OCI-LY7 (cell line): ENCODE data around the gene TRDN. TPM values are rescaled to one million over a fixed set of nuclear protein-coding genes. Genes with fewer than 3 reads are reported as not detected.

Source experiments
- BruUV-seq: library from RNA; stranded (reverse); fragments of 400-500 nt; replicated peaks from 2 replicates; lab custom pipeline; 2021; lab: Mats Ljungman, UMichigan
- CTCF ChIA-PET: fragments of 300-600 bp; sonication (Branson Sonifier 250); formaldehyde crosslinking; loops from one replicate; lab custom pipeline; 2022; ENCODE audit warnings: antibody characterized with exemption; ENCODE audit not compliant: unreplicated experiment; lab: Charles Lee
- POLR2A ChIA-PET: fragments of 300-600 bp; sonication (Branson Sonifier 250); formaldehyde crosslinking; loops from one replicate; lab custom pipeline; 2022; ENCODE audit warnings: antibody characterized with exemption; lab: Charles Lee
- DNase-seq: peaks from one replicate; pipeline ENCODE4 v3.0.0-alpha.2; 2015; ENCODE audit warnings: low spot score
- H2AFZ ChIP-seq: fragments of 200-600 bp; sonication (generic), shearing (Covaris generic); 2 replicates; pipeline ENCODE4 v1.6.1; 2014; ENCODE audit warnings: mild to moderate bottlenecking, antibody characterized with exemption, low read length, moderate library complexity
- H3K27ac ChIP-seq: fragments of 200-600 bp; sonication (generic); 2 replicates; pipeline ENCODE4 v1.5.1; 2014; ENCODE audit warnings: mixed run types, low read depth, mild to moderate bottlenecking, moderate library complexity, low read length, inconsistent platforms; ENCODE audit not compliant: poor library complexity, severe bottlenecking
- H3K36me3 ChIP-seq: fragments of 200-600 bp; sonication (generic); 2 replicates; pipeline ENCODE4 v1.6.1; 2014; ENCODE audit warnings: mild to moderate bottlenecking, antibody characterized with exemption, low read length, moderate library complexity, mixed read lengths; ENCODE audit not compliant: insufficient read depth
- H3K4me1 ChIP-seq: fragments of 200-600 bp; sonication (generic); 2 replicates; pipeline ENCODE4 v1.5.1; 2014; ENCODE audit warnings: mild to moderate bottlenecking, low read length; ENCODE audit not compliant: insufficient read depth, poor library complexity, severe bottlenecking
- H3K4me2 ChIP-seq: fragments of 200-600 bp; sonication (generic); 2 replicates; pipeline ENCODE4 v1.6.1; 2014; ENCODE audit warnings: mild to moderate bottlenecking, low read length
- H3K4me3 ChIP-seq: fragments of 200-600 bp; sonication (generic); 2 replicates; pipeline ENCODE4 v1.5.1; 2014; ENCODE audit warnings: mild to moderate bottlenecking, low read depth, low read length; ENCODE audit not compliant: poor library complexity, severe bottlenecking
- H3K79me2 ChIP-seq: fragments of 200-600 bp; sonication (generic); 2 replicates; pipeline ENCODE4 v1.6.1; 2016; ENCODE audit warnings: low read depth, mild to moderate bottlenecking, low read length, moderate library complexity, mixed read lengths; ENCODE audit not compliant: insufficient read depth
- H3K9me2 ChIP-seq: fragments of 200-600 bp; sonication (generic); 2 replicates; pipeline ENCODE4 v1.6.1; 2016; ENCODE audit warnings: mild to moderate bottlenecking, low read length, mixed read lengths; ENCODE audit not compliant: insufficient read depth
- H3K9me3 ChIP-seq: fragments of 200-600 bp; sonication (generic); 2 replicates; pipeline ENCODE4 v1.6.1; 2014; ENCODE audit warnings: mild to moderate bottlenecking, mixed run types, low read length, mixed read lengths
- H4K20me1 ChIP-seq: fragments of 200-600 bp; sonication (generic); 2 replicates; pipeline ENCODE4 v1.6.1; 2014; ENCODE audit warnings: mild to moderate bottlenecking, antibody characterized with exemption, low read length, moderate library complexity, mixed read lengths; ENCODE audit not compliant: insufficient read depth
- CTCF ChIP-seq: fragments of 200-600 bp; sonication (generic); conservative IDR thresholded peaks from 2 replicates; pipeline ENCODE4 v1.5.1; 2014; ENCODE audit warnings: mild to moderate bottlenecking, antibody characterized with exemption, low read length, moderate library complexity, mixed read lengths
- EZH2phosphoT487 ChIP-seq: fragments of 200-600 bp; sonication (generic); IDR thresholded peaks from 2 replicates; pipeline ENCODE4 v1.6.1; 2018; ENCODE audit warnings: low read depth, borderline replicate concordance, mild to moderate bottlenecking, mixed run types, antibody characterized with exemption, low read length, moderate library complexity, mixed read lengths
- intact Hi-C: fragments of 100-400 bp; cut with micrococcal nuclease; formaldehyde crosslinking; loops from one replicate; pipeline ENCODE4 v1.10.0; 2022; ENCODE audit not compliant: unreplicated experiment
- total RNA-seq, 2 experiments: library from RNA; depleted of rRNA in 1 of 2; stranded (reverse); fragments of >200 nt in 1 of 2; shearing (Covaris generic) in 1 of 2; gene quantifications; 2 replicates each; pipeline ENCODE4 v1.2.3, GENCODE V29; 2014 to 2022

Gene TRDN
- total RNA-seq, 2 experiments from 2014 or later = not detected

DNA sequence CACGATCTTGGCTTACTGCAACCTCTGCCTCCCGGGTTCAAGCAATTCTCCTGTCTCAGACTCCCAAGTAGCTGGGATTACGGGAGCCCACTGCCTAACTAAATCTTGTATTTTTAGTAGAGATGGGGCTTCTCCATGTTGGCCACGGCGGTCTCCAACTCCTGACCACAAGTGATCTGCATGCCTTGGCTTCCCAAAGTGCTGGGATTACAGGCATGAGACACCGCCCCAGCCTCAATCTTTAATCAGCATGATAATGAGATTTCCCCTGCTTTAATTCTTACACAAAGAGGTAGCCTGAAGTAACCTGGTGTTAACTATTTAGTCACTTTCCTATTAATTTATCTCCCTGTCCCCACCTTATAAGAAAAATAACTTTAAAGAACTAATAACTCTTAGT is 31.3 kb upstream of the TRDN start:
- Histone ChIP-seq H3K4me1 (no peaks in the 10 kb centered on the region), H3K4me3 (no peak overlapping the region), H2AFZ (no peak overlapping the region), H4K20me1 (no peaks in the 10 kb centered on the region), H3K9me3 (no peaks in the 10 kb centered on the region), H3K9me2 (no peaks in the 10 kb centered on the region), H3K4me2 (no peak overlapping the region), H3K36me3 (no peaks in the 10 kb centered on the region), H3K27ac (no peak overlapping the region), H3K79me2 (no peaks in the 10 kb centered on the region)
- TF ChIP-seq EZH2phosphoT487 (no peak), CTCF (no peak)
- POLR2A ChIA-PET = no interaction called here
- intact Hi-C loops = no loop called here
- no TSS peak for BruUV-seq
- DNase-seq = no peak
- CTCF ChIA-PET = no interaction called here

GRCh38 chr6:123663436-123663835 is 26.7 kb upstream of the TRDN start:
- TF ChIP-seq CTCF = no peak
- TF ChIP-seq EZH2phosphoT487 = no peak
- Histone ChIP-seq H3K4me1 (no peaks in the 10 kb centered on the region), H2AFZ (no peak overlapping the region), H3K36me3 (no peaks in the 10 kb centered on the region), H3K4me2 (no peak overlapping the region), H4K20me1 (no peaks in the 10 kb centered on the region), H3K79me2 (no peaks in the 10 kb centered on the region), H3K9me3 (no peaks in the 10 kb centered on the region), H3K9me2 (no peaks in the 10 kb centered on the region), H3K4me3 (no peak overlapping the region), H3K27ac (no peak overlapping the region)
- DNase-seq = no peak
- ChIA-PET POLR2A (no interaction called here), CTCF (no interaction called here)
- BruUV-seq = no TSS peak
- intact Hi-C loops = no loop called here

DNA sequence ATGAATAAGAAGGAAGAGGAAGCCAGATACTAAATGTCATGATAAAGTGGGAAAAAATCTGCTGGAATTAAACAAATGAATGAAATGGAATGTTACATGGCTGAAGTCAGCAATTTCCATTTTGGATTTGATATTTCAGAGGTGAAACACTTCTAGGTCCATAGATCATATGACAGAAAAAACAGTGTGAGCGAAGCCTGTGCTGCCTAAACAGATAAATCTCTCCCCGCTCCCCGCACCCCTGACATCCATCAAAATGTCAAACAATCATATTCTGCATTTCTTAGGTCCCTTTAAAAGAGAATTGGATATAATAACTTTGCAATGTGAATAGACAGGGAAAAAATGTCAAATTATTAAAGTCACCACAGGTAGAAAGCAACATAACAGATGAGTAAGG is 26.0 kb upstream of the TRDN start:
- Histone ChIP-seq H3K36me3 (no peaks in the 10 kb centered on the region), H3K4me3 (no peak overlapping the region), H3K27ac (no peak overlapping the region), H3K4me1 (no peaks in the 10 kb centered on the region), H2AFZ (no peak overlapping the region), H4K20me1 (no peaks in the 10 kb centered on the region), H3K9me3 (no peaks in the 10 kb centered on the region), H3K79me2 (no peaks in the 10 kb centered on the region), H3K4me2 (no peak overlapping the region), H3K9me2 (no peaks in the 10 kb centered on the region)
- TF ChIP-seq EZH2phosphoT487 (no peak), CTCF (no peak)
- POLR2A ChIA-PET = no interaction called here
- no TSS peak for BruUV-seq
- no peak for DNase-seq
- CTCF ChIA-PET = no interaction called here
- intact Hi-C loops = no loop called here
